CD4-positive, alpha-beta T cell treated with Interleukin-4 for 1 hour (primary cell): ENCODE results near the gene HBP1.
"Not testable (repeated sequence)": the region's sequence is repeated elsewhere in the genome, so short reads cannot be mapped to it uniquely, and the experiment has no call there.

Source experiments
- DNase-seq, 2 donors: peaks; one replicate each; pipeline ENCODE4 v3.0.0-alpha.2; 2020 to 2022

Gene HBP1

DNA sequence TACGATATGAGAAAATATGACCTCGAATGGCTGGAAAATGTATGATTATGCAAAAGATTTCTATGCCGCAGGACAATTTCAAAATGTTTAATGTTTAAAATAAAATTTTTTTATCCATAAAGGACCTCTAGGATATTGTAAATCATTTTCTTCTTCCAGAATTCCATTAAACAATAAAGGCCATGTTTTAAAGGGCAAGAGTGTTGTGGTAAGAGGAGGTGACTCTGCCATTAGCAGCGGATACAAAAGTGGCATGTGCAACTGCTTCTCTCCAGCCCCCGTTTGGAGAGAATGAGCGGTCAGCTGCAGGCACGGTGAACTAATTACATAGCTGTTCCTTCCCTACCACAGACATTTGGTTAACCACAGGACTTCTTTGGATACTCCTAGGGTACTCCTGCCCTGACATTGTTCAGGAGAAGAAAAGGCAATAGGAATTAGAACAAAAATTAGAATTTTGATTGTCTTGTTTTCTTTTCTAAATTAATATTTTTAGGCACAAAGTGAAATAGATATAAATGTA is 63.8 kb downstream of the HBP1 start:
- no peak for DNase-seq

DNA sequence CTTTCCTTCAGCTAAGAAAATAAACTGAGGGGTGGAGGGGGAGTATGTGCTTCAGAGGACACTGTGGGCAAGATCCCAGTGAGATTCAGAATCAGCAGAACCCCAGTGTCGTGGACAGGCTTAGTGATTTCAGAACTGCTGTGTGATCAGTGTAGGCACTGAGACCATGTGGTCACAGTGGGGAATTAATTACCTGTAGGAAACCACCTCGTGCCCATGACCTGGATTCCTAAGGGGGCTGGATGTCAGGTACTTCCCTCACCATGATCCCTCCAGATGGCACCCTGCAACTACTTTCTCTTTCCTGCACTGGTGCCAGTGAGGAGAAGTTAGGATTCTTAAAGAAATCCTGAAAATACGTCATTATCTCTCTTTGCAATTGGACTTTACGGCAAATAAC is 64.4 kb downstream of the HBP1 start:
- no peak for DNase-seq

DNA sequence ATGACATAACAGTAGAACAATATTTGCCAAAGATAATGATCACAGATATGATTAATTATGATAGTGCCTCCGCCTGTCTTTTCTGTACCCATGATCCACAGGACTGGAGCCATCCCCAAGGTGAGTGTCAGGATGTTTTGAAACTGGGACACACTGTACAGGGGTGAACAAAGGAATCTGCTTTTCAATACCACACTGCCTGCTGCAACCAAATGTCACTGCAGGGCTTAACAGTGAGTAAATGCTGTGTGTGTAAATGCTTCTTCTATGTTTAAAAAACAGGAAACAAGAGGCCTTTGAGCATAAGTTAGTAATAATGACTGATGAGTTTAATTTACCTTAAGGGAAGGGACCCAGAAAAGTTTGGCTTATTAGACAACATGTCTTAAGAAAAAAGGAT is 65.2 kb downstream of the HBP1 start:
- DNase-seq = no peak

DNA sequence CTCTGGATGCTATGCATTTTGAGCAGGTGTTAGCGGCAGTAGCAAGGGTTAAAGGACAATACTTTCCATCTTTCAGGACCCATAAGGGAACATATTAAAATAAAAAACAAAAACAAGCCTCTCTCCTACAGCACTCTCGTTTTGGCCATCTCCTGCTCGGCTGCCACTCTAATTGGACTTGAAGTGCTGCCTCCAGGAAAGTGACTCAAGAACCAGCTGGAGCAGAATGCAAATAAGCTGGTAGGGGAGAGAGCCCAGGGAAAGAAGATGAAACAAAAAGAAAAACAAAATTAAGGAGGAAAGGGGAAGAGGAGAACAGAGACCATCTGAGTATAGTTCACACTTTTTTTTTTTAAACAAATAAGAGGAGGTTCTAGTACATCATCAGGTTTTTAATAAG is 65.6 kb downstream of the HBP1 start:
- DNase-seq = no peak

DNA sequence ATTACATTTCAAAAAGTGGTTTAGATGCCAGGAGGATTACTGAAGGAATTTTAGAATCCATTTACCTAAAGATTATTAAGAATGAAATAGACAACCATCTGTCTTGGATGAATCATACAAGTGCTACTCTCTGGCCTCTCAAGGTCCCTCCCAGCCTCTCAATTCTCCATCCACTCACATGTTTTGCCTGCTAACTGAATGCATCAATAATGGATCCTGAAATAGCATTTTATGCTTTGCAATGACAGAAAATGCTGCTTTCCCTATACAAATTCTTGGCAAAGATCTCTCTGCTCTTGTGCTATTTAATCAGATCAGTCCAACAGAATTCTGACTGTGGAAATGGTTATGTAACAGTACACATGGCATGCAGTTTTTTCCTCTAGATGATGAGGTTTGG is 68.1 kb downstream of the HBP1 start:
- DNase-seq = no peak

DNA sequence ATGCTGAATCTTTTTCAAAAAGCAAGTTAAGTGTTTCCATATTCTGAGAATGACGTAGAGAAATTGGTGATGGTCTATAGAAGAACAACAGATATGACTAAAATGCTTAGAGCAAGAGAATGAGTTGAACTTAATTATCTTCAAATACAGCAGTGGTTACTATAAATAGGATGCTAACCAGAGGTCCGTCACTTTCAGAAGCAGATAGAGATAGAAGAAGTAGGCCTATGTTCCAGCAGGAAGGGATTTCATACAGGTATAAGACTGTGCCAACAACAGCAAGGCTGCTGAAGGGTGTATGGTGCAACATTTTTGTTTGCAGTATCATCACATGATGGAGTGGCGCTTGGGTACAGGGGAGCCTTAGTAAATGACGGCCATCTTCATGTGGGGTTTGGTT is 68.6 kb downstream of the HBP1 start:
- no peak for DNase-seq

DNA sequence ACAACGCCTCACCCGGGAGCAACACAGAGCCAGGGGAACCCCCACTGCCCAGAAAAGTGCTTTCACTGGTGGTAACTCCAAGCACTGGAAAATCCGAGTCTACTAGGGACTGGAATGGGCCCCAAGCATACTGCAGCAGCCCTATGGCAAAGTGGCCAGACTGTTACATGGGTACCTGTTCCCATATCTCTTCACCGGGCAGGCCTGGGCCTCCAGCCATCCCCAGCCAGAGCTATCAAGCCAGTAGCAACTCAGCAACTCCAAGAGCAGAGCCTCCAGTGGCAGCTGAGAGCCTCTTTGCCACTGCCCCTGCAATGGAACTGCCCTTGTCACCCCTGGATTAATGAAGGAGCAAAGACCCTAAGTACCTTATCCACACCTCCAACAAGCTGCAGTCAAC is 73.5 kb downstream of the HBP1 start:
- DNase-seq = no peak

DNA sequence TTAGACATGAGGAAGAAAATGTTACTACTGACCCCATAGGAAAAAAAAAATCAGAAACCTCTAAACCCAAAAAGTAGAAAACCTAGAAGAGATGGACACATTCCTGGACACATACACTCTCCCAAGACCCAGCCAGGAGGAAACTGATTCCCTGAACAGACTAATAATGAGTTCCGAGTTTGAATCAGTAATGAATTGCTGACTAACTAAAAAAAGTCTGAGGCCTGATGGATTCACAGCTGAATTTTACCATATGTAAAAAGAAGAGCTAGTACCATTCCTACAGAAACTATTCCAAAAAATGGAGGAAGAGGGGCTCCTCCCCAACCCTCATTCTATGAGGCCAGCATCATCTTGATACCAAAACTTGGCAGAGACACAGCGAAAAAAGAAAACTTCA is 75.8 kb downstream of the HBP1 start:
- DNase-seq = no peak

DNA sequence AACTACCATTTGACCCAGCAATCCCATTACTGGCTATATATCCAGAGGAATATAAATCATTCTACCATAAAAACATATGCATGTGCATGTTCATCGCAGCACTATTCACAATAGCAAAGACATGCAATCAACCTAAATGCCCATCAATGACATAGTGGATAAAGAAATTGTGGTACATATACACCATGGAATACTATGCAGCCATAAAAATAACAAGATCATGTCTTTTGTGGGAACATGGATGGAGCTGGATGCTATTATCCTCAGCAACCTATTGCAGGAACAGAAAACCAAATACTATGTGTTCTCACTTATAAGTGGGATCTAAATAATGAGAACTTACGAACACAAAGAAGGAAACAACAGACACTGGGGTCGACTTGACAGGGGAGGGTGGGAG is 78.0 kb downstream of the HBP1 start:
- not testable (repeated sequence) for DNase-seq

DNA sequence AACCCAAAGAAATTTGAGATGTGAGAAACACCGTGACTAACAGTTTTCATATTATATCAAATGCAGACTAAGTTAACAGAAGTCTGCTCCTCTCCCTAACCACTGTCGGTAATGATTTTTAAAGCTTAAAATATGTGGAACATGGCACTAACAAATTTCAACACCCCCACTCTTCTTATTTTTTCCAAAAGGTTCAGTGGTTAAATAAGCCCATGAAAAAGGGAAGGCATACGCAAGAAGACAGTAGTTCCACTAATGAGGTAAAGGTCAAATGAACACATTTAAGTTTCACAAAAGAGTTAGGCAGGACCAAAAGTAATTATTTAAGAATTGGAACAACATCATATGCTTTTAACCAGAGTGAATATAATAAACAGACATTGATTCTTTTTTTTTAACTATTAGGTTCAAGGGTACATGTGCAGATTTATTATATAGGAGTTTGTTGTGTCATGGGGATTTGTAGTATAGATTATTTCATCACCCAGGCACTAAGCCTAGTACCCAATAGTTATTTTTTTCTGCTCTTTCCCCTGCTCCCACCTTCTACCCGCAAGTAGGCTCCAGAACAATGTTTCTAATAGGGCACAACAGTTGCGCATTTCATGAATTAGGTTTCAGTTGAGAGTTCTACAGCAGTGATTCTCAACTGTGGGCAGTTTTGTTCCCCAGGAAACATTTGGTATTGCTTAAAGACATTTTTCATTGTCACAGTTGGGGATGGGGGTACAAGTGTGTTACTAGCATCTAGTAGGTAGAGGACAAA is 79.9 kb downstream of the HBP1 start:
- no peak for DNase-seq

DNA sequence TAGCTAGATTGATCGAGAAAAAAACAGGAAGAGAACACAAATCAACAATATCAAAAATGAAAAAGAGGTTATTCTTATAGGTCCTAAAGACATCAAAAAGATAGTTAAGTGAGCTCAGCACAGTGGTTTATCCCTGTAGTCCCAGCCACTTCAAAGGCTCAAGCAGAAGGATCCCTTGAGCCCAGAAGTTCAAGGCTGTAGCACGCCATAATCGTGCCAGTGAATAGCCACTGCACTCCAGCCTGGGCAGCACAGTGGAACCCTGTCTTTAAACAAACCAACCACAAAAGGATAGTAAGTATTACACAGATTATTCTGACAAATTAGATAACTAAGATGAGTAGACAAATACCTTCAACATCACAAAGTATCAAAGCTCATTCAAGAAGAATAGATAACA is 83.2 kb downstream of the HBP1 start:
- DNase-seq = no peak
